ENCODE measurements around the gene SERPINA5.
"Not testable (repeated sequence)": the region's sequence is repeated elsewhere in the genome, so short reads cannot be mapped to it uniquely, and the experiment has no call there.

The SERPINA5 gene

DNA sequence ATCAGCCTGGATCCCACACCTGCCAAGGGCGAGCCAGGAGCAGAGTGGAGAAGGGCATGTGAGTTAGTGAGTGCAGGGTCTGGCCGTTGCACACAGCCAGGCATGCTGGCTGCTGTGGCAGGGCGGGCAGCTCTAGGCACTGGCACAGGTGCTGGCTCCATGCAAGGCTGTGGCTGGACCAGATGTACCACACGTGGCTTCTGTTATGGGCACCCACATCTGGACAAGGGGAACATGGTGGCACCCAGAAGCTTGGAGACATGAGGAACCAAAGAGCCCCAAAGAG is 51.0 kb downstream of the SERPINA5 start:
- Histone ChIP-seq H3K27me3 (replicated peaks; ENCODE audit: control insufficient read depth, insufficient read depth, low read length) (peaks cover 45% of the 10 kb centered on the region), H3K36me3 (ENCODE audit: control insufficient read depth, insufficient read depth, low read length, severe bottlenecking) (no peaks in the 10 kb centered on the region), H3K9ac (ENCODE audit: low read length) (no peak overlapping the region), H3K9me3 (ENCODE audit: control insufficient read depth, low read length) (peaks cover 11% of the 10 kb centered on the region), H3K4me1 (ENCODE audit: control insufficient read depth, insufficient read depth, low read length) (no peaks in the 10 kb centered on the region), H3K4me3 (ENCODE audit: low read length) (no peak overlapping the region)
- no peak for DNase-seq (ENCODE audit: low read depth)

DNA sequence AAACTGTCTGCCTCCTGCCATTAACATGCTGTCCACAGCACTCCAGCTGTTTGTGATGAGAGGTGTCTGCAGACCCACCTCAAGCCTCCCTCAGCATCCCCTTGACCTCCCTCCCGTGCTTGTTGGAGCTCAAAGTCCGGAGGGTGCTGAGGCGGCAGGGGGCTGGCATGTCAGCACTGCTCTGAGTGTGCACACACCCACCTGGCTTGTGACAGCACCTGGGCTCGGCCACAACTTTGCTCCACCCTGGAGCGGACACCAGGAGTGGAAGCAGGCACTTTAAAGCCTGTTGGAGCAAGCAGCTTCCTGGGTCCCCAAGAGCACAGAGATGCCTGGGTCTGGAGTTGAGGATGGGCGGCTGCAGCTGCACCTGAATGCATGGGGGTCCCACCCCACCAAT is 51.9 kb downstream of the SERPINA5 start:
- Histone ChIP-seq H3K36me3 (ENCODE audit: control insufficient read depth, insufficient read depth, low read length, severe bottlenecking) (no peaks in the 10 kb centered on the region), H3K4me1 (ENCODE audit: control insufficient read depth, insufficient read depth, low read length) (no peaks in the 10 kb centered on the region), H3K27me3 (replicated peaks; ENCODE audit: control insufficient read depth, insufficient read depth, low read length) (peaks cover 38% of the 10 kb centered on the region), H3K9me3 (ENCODE audit: control insufficient read depth, low read length) (peaks cover 11% of the 10 kb centered on the region), H3K9ac (ENCODE audit: low read length) (no peak overlapping the region), H3K4me3 (ENCODE audit: low read length) (no peak overlapping the region)
- no peak for DNase-seq (ENCODE audit: low read depth)

DNA sequence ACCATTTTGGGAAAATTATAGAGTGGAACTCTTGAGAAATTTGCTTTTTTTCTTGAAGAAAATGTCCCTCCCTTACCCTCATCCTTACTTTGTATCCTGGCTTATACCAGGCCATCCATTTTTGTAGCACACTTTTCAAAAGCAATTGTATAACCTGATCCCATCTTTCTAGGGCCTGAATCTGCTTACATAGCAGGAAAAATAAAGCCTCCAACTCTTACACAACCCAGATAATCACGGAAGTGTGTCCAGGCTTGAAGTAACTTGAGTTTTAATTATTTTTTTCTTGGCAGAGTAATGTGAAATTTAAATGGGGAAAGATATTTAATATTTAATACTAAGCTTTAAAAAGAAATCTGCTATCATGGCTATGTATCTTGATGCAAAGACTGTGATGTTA is 53.9 kb downstream of the SERPINA5 start:
- Histone ChIP-seq H3K9ac (ENCODE audit: low read length) (no peak overlapping the region), H3K4me1 (ENCODE audit: control insufficient read depth, insufficient read depth, low read length) (no peaks in the 10 kb centered on the region), H3K4me3 (ENCODE audit: low read length) (no peak overlapping the region), H3K9me3 (ENCODE audit: control insufficient read depth, low read length) (peaks cover 11% of the 10 kb centered on the region), H3K27me3 (replicated peaks; ENCODE audit: control insufficient read depth, insufficient read depth, low read length) (peaks cover 30% of the 10 kb centered on the region), H3K36me3 (ENCODE audit: control insufficient read depth, insufficient read depth, low read length, severe bottlenecking) (no peaks in the 10 kb centered on the region)
- DNase-seq (ENCODE audit: low read depth), result no peak

DNA sequence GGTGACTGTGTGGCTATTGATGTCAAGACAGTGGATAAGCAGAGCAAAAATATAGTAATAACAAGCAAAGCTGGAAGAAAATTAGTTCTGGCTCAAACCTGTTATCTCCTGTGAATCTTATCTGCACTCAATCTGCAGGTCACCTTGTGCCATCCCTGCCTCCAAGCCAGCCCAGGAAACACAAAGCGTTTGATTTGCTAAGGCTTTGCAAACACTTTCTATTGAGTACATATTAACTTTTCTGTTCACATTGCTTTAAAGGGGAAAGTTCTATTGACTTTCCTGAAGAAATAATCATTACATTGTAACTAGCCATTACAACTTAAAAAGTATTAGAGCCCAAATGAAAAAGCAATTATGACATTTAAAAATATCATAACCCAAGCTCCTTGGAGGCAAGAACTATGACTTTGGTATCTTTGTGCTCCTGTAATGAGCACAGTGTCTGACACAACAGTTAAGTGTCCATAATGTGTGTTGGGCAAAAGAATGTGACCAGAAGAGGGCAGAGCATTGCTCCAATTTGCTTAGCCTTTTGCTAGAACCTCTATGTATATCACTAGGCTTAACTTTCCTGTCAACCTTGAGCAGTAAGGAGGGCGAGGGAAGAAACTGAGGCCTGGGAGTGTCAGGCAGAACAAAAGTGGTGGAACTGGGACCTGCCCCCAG is 55.7 kb downstream of the SERPINA5 start:
- Histone ChIP-seq H3K36me3 (ENCODE audit: control insufficient read depth, insufficient read depth, low read length, severe bottlenecking) (no peaks in the 10 kb centered on the region), H3K9ac (ENCODE audit: low read length) (no peak overlapping the region), H3K4me1 (ENCODE audit: control insufficient read depth, insufficient read depth, low read length) (no peaks in the 10 kb centered on the region), H3K27me3 (replicated peaks; ENCODE audit: control insufficient read depth, insufficient read depth, low read length) (peaks cover 19% of the 10 kb centered on the region), H3K9me3 (ENCODE audit: control insufficient read depth, low read length) (no peaks in the 10 kb centered on the region), H3K4me3 (ENCODE audit: low read length) (no peak overlapping the region)
- no peak for DNase-seq (ENCODE audit: low read depth)

DNA sequence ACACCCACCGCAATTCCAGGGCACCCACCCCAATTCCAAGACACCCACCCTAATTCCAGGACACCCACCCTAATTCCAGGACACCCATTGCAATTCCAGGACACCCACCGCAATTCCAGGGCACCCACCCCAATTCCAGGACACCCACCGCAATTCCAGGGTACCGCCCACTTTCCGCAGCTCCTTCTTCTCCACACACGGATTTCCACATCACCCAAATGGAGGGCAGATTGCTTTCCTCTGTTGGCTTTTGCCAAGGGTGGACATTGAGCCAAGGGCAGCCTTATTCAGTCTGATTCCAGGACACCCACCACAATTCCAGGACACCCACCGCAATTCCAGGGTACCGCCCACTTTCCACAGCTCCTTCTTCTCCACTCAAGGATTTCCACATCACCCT is 56.6 kb downstream of the SERPINA5 start:
- H3K27me3 ChIP-seq (replicated peaks; ENCODE audit: control insufficient read depth, insufficient read depth, low read length), result peaks cover 13% of the 10 kb centered on the region
- H3K9ac ChIP-seq (ENCODE audit: low read length); H3K4me1 ChIP-seq (ENCODE audit: control insufficient read depth, insufficient read depth, low read length); DNase-seq (ENCODE audit: low read depth); H3K9me3 ChIP-seq (ENCODE audit: control insufficient read depth, low read length); H3K4me3 ChIP-seq (ENCODE audit: low read length); H3K36me3 ChIP-seq (ENCODE audit: control insufficient read depth, insufficient read depth, low read length, severe bottlenecking): not testable (repeated sequence)

DNA sequence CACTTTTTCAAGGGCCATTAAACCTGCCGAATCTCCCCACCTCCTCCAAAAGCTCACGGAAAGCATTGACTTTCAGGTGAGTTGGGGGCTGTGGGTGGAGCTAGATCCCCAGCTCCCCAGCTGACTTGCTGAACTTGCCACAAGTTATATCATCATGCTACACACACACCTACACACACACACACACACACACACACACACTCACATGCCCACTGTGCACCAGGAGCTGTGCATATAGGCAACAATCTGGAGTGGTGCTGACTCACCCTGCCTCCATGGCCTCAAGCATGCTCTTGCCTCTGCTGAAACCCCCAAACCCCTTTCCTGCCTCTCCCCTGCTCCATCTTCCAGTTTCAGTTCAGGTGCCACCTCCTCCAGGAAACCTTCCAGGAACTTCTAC is 57.1 kb downstream of the SERPINA5 start:
- Histone ChIP-seq H3K4me3 (ENCODE audit: low read length) (no peak overlapping the region), H3K9ac (ENCODE audit: low read length) (no peak overlapping the region), H3K9me3 (ENCODE audit: control insufficient read depth, low read length) (no peaks in the 10 kb centered on the region), H3K4me1 (ENCODE audit: control insufficient read depth, insufficient read depth, low read length) (no peaks in the 10 kb centered on the region), H3K27me3 (replicated peaks; ENCODE audit: control insufficient read depth, insufficient read depth, low read length) (peaks cover 8% of the 10 kb centered on the region), H3K36me3 (ENCODE audit: control insufficient read depth, insufficient read depth, low read length, severe bottlenecking) (no peaks in the 10 kb centered on the region)
- no peak for DNase-seq (ENCODE audit: low read depth)

DNA sequence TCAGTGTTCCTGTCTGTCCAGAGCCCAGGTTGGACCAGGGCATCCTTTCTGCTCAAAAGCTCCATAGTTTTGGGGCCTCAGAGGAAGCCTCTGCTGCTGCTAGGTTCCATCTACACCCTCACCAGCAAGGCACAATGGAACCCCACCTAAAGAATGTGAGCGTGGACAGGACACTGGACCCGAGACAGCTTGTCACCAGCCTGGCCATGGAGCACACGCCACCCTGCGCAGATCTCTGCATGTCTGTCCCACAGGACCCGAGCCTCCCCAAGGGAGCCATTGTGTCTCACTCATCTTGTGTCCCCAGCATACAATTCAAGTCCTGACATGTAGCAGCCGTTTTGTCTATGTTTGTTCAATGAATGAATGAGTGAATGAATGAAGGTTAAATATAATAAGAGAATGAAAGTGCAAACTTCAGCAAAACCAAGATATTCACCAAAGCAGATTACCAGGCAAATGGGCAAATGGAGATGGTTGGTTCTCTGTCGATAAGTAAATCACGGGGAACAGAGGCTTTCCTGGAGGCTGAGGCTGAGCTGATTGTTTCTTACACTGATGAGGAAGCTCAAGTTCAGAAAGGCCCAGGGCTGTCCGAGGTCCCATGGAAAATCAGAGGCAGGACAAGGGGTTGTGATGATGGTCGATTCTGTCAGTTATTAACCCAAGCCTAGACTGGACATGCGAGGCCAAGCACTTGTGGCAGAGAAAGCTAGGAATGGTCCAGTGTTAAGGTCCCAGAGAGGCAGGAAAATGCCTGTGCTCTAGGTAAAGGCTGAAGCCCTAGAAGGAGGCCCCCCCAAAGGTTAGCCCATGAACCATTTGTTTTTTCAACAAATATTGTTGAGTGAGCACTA is 58.0 kb downstream of the SERPINA5 start:
- peaks cover under 1% of the 10 kb centered on the region for H3K27me3 ChIP-seq (replicated peaks; ENCODE audit: control insufficient read depth, insufficient read depth, low read length)
- H3K4me1 ChIP-seq (ENCODE audit: control insufficient read depth, insufficient read depth, low read length), result no peaks in the 10 kb centered on the region
- H3K9me3 ChIP-seq (ENCODE audit: control insufficient read depth, low read length), result no peaks in the 10 kb centered on the region
- H3K36me3 ChIP-seq (ENCODE audit: control insufficient read depth, insufficient read depth, low read length, severe bottlenecking), result no peaks in the 10 kb centered on the region
- no peak overlapping the region for H3K9ac ChIP-seq (ENCODE audit: low read length)
- DNase-seq (ENCODE audit: low read depth), result no peak
- no peak overlapping the region for H3K4me3 ChIP-seq (ENCODE audit: low read length)

DNA sequence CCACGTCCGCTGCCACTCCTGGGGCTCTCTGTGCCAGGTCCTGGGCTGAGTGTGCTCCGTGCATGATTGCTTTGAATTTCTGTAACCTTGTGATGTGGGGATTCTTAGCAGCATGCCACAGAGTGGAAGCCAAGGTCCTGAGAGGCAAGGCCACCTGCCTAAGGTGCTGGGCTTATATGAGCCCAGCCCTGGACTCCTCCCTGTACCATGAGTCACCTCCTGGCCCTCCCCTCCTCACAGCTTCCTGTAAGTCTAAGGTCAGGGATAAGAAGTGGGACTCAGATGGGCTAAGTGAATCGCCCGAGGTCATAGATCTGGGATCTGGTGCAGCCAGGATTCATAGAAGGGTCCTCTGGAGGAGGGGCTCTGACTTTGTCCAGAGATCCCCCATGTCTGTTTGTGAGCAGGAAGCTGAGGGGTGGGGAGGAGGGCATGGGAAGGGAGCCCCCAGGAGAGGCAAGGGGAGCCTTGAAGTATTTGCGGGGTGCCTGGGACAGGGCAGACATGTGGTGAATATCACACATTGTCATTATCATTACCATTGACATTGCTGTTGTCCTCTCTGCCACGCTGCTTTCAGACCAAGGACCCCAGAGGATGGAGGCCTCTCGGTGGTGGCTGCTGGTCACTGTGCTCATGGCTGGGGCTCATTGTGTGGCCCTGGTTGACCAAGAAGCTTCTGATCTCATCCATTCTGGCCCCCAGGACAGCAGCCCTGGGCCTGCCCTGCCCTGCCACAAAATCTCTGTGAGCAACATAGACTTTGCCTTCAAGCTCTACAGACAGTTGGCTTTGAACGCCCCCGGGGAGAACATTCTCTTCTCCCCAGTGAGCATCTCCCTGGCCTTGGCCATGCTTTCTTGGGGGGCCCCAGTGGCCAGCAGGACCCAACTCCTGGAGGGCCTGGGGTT is 59.8 kb downstream of the SERPINA5 start:
- Histone ChIP-seq H3K27me3 (replicated peaks; ENCODE audit: control insufficient read depth, insufficient read depth, low read length) (no peaks in the 10 kb centered on the region), H3K4me3 (ENCODE audit: low read length) (no peak overlapping the region), H3K36me3 (ENCODE audit: control insufficient read depth, insufficient read depth, low read length, severe bottlenecking) (no peaks in the 10 kb centered on the region), H3K4me1 (ENCODE audit: control insufficient read depth, insufficient read depth, low read length) (no peaks in the 10 kb centered on the region), H3K9me3 (ENCODE audit: control insufficient read depth, low read length) (no peaks in the 10 kb centered on the region), H3K9ac (ENCODE audit: low read length) (no peak overlapping the region)
- DNase-seq (ENCODE audit: low read depth), result no peak

DNA sequence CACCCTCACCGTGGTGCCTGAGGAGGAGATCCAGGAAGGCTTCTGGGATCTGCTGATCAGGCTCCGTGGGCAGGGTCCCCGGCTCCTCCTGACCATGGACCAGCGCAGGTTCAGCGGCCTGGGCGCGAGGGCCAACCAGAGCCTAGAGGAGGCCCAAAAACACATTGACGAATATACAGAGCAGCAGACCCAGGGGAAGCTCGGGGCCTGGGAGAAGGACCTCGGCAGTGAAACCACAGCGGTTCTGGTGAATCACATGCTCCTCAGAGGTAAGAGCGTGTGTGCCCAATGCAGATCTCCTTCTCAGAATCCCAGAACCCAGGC is 60.4 kb downstream of the SERPINA5 start:
- Histone ChIP-seq H3K4me3 (ENCODE audit: low read length) (no peak overlapping the region), H3K4me1 (ENCODE audit: control insufficient read depth, insufficient read depth, low read length) (no peaks in the 10 kb centered on the region), H3K27me3 (replicated peaks; ENCODE audit: control insufficient read depth, insufficient read depth, low read length) (no peaks in the 10 kb centered on the region), H3K9me3 (ENCODE audit: control insufficient read depth, low read length) (no peaks in the 10 kb centered on the region), H3K9ac (ENCODE audit: low read length) (no peak overlapping the region), H3K36me3 (ENCODE audit: control insufficient read depth, insufficient read depth, low read length, severe bottlenecking) (no peaks in the 10 kb centered on the region)
- no peak for DNase-seq (ENCODE audit: low read depth)
